Sigmoid colon (tissue), 7 donors: ENCODE measurements around the gene DUSP18. TPM values are rescaled to one million over a fixed set of nuclear protein-coding genes. Genes with fewer than 3 reads are reported as not detected.

Experiments used
- DNase-seq: peaks from one replicate; pipeline ENCODE4 v3.0.0-alpha.2; 2019
- H3K27ac ChIP-seq, 4 donors: fragments of 200-600 bp; sonication (generic); one replicate each; pipeline ENCODE4 v1.5.1; 2016 to 2019; ENCODE audit warnings: mild to moderate bottlenecking in 1 of 4
- H3K27me3 ChIP-seq, 3 donors: fragments of 200-600 bp; sonication (generic); one replicate each; pipeline ENCODE4 v1.5.1; 2019; ENCODE audit warnings: mild to moderate bottlenecking in 1 of 3
- H3K36me3 ChIP-seq, 4 donors: fragments of 200-600 bp; sonication (generic); one replicate each; pipeline ENCODE4 v1.5.1; 2016 to 2019
- H3K4me1 ChIP-seq, 4 donors: fragments of 200-600 bp; sonication (generic); one replicate each; pipeline ENCODE4 v1.5.1; 2017 to 2019
- H3K4me3 ChIP-seq, 4 donors: fragments of 200-600 bp; sonication (generic); one replicate each; pipeline ENCODE4 v1.5.1; 2017 to 2019; ENCODE audit warnings: mild to moderate bottlenecking in 2 of 4, moderate library complexity in 1 of 4
- H3K9me3 ChIP-seq, 4 donors: fragments of 200-600 bp in 3 of 4; sonication (generic) in 3 of 4; one replicate each; pipeline versions ENCODE4 v1.5.1 to v1.6.1; 2013 to 2019
- EP300 ChIP-seq, 4 donors: sonication (generic); formaldehyde crosslinking; IDR thresholded peaks; one replicate each; pipeline ENCODE4 v1.6.1; 2017; ENCODE audit warnings: antibody characterized with exemption in 4 of 4
- POLR2A ChIP-seq, 2 donors: fragments of 450-650 bp; IDR thresholded peaks; one replicate each; pipeline ENCODE4 v1.6.1; 2016; ENCODE audit warnings: antibody characterized with exemption in 2 of 2, mild to moderate bottlenecking in 2 of 2, moderate library complexity in 2 of 2
- POLR2AphosphoS5 ChIP-seq, 4 donors: sonication (generic); formaldehyde crosslinking; IDR thresholded peaks; one replicate each; pipeline ENCODE4 v1.6.1; 2017; ENCODE audit warnings: antibody characterized with exemption in 4 of 4
- WGBS, 2 donors: extraction: QIAGEN DNeasy Blood & Tissue Kit; methylation state at CpG; one replicate each; pipeline ENCODE4 v1.1.7; 2013; 5-methylcytosine and 5-hydroxymethylcytosine counted together
- intact Hi-C: fragments of 100-400 bp; cut with DNase I; formaldehyde crosslinking; loops from one replicate; pipeline ENCODE4 v1.15.1; 2023
- polyA plus RNA-seq, 3 donors: library from polyadenylated mRNA; stranded (reverse); fragments of 200-250 nt; gene quantifications; one replicate each; pipeline ENCODE4 v1.2.3, GENCODE V29; 2013
- total RNA-seq, 4 donors: library from RNA; depleted of rRNA; stranded (reverse); fragments of >200 nt; gene quantifications; one replicate each; pipeline ENCODE4 v1.1.0, GENCODE V29; 2016
- TF ChIP-seq, protein P1 (sequence below), 4 experiments: fragments of 450-650 bp in 3 of 4; fragments of 200-600 bp in 1 of 4; IDR thresholded peaks; one replicate each; pipeline ENCODE4 v1.5.1; 2016 to 2019; ENCODE audit warnings: antibody characterized with exemption in 4 of 4, mild to moderate bottlenecking in 3 of 4, moderate library complexity in 2 of 4
- donor health status: healthy with polysubstance abuse.
- donor health status: Bipolar disorder and iron deficiency.
- donor health status: healthy.

DUSP18 gene
- total and polyA plus RNA-seq, 7 donors: 2.4 to 8.3 (median 4.1) TPM

DNA sequence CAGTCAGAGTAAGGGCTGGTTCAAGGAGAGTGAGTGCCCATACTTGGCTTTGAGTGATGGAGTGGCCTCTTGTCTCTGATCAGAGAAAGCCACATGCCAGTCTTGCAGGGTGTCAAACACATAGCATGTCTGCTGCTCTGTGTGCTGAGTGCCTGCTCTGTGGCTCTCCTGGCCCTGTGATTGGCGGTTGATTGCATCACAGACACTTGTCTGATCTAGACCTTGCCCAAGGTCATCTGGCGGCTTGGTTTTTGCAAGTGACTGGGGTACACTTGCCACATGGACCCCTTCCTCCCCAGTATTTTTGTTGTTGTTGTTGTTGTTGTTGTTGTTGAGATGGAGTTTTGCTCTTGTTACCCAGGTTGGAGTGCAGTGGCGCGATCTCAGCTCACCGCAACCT, 37.3 kb upstream of the DUSP18 start:
- intact Hi-C loops: loop anchor here (2.0 kb wide), 1 partner anchor 24 kb away; no protein-coding TSS in a partner anchor
- no peak for DNase-seq
- TF ChIP-seq POLR2AphosphoS5 (IDR thresholded peaks at IDR 0.05) (no peak), POLR2A (IDR thresholded peaks at IDR 0.05) (no peak), EP300 (IDR thresholded peaks at IDR 0.05) (no peak)
- TF ChIP-seq, protein P1, sequence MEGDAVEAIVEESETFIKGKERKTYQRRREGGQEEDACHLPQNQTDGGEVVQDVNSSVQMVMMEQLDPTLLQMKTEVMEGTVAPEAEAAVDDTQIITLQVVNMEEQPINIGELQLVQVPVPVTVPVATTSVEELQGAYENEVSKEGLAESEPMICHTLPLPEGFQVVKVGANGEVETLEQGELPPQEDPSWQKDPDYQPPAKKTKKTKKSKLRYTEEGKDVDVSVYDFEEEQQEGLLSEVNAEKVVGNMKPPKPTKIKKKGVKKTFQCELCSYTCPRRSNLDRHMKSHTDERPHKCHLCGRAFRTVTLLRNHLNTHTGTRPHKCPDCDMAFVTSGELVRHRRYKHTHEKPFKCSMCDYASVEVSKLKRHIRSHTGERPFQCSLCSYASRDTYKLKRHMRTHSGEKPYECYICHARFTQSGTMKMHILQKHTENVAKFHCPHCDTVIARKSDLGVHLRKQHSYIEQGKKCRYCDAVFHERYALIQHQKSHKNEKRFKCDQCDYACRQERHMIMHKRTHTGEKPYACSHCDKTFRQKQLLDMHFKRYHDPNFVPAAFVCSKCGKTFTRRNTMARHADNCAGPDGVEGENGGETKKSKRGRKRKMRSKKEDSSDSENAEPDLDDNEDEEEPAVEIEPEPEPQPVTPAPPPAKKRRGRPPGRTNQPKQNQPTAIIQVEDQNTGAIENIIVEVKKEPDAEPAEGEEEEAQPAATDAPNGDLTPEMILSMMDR (IDR thresholded peaks at IDR 0.05): no peak

DNA sequence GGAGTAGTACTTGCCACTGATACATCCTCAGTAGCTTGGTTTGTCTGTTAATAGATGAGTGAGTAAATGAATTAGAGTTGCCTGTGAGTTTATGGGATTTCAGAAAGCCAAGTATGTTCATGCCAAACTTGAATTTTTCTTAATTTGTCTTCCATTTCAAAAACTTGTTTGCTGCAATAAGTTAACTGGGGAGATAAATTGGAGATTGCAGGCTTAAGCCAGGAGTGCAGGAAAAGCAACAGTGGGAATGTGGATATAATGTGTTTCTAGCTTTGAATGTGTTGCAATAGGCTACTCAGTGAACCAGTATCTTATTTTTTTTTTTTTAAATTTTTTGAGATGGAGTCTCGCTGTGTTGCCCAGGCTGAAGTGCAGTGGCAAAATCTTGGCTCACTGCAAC, 35.2 kb upstream of the DUSP18 start:
- H3K27ac ChIP-seq: no peak overlapping the region
- WGBS, 2 donors: 94 to 100% methylated on average over 1 of the region's 1 CpG
- H3K9me3 ChIP-seq: no peaks in the 10 kb centered on the region
- no peak overlapping the region for H3K4me3 ChIP-seq
- H3K36me3 ChIP-seq: no peaks in the 10 kb centered on the region
- TF ChIP-seq EP300 (IDR thresholded peaks at IDR 0.05) (no peak), POLR2AphosphoS5 (IDR thresholded peaks at IDR 0.05) (no peak), POLR2A (IDR thresholded peaks at IDR 0.05) (no peak)
- TF ChIP-seq, protein P1 (IDR thresholded peaks at IDR 0.05): no peak
- DNase-seq: no peak
- no peaks in the 10 kb centered on the region for H3K27me3 ChIP-seq
- intact Hi-C loops: no loop called here
- H3K4me1 ChIP-seq: no peaks in the 10 kb centered on the region

More for the DNA sequence above, 37.3 kb upstream of the DUSP18 start:
- Histone ChIP-seq H3K27ac (no peak overlapping the region), H3K36me3 (no peaks in the 10 kb centered on the region), H3K9me3 (no peaks in the 10 kb centered on the region), H3K4me1 (no peaks in the 10 kb centered on the region), H3K27me3 (no peaks in the 10 kb centered on the region), H3K4me3 (no peak overlapping the region)
- 95 to 99% methylated on average over 5 of the region's 5 CpGs for WGBS, 2 donors

DNA sequence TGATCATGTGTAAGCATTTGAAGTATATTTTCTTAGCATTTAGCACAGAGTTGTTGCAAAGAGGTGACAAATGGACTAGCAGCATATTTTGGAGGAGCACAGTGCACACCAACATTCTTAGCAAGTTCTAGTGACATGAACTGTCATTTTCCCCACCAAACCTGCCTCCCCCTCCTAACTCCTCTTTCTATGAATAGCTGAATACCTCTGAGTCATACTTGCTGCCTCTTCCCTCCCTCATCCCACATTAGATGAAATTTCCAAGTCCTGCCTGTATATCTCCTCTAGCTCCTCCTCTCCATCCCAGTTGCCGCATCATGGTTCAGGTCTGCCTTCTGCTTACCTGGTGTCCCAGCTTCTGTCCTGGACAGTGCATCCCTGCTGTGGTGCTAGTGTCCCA, 34.2 kb upstream of the DUSP18 start:
- H3K4me1 ChIP-seq: no peaks in the 10 kb centered on the region
- WGBS, 2 donors: 97 to 98% methylated on average over 1 of the region's 1 CpG
- no peak for DNase-seq
- no peaks in the 10 kb centered on the region for H3K36me3 ChIP-seq
- intact Hi-C loops: no loop called here
- H3K9me3 ChIP-seq: no peaks in the 10 kb centered on the region
- TF ChIP-seq POLR2A (IDR thresholded peaks at IDR 0.05) (no peak), EP300 (IDR thresholded peaks at IDR 0.05) (no peak), POLR2AphosphoS5 (IDR thresholded peaks at IDR 0.05) (no peak)
- TF ChIP-seq, protein P1 (IDR thresholded peaks at IDR 0.05): no peak
- H3K27ac ChIP-seq: no peak overlapping the region
- no peak overlapping the region for H3K4me3 ChIP-seq
- no peaks in the 10 kb centered on the region for H3K27me3 ChIP-seq

DNA sequence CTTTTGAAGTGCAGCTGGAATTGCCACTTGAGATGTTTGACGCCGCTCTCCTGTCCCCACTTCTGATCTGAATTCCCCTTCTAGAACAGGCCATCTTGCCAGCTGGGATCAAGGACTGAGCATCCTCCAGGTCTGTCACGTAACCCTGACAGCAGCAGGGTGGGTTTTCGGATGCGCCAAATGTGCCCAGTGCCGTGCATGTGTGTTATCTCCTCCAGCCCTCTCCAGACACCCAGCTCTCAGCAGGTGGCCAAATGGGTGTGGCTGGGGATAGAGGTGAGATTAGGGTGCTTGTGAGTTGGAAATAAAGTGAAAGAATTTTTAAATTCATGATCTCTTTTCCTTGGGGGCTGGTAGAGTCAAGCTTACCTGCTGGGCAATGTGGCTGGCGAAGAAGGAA, 30.3 kb upstream of the DUSP18 start:
- Histone ChIP-seq H3K27ac (no peak overlapping the region), H3K36me3 (no peaks in the 10 kb centered on the region), H3K27me3 (no peaks in the 10 kb centered on the region), H3K4me1 (peaks cover 0 to 14% (median 10%) of the 10 kb centered on the region in 4 donors), H3K4me3 (no peak overlapping the region), H3K9me3 (no peaks in the 10 kb centered on the region)
- intact Hi-C loops: no loop called here
- 87 to 93% methylated on average over 7 of the region's 7 CpGs for WGBS, 2 donors
- TF ChIP-seq, protein P1 (IDR thresholded peaks at IDR 0.05): no peak
- TF ChIP-seq POLR2A (IDR thresholded peaks at IDR 0.05) (no peak), POLR2AphosphoS5 (IDR thresholded peaks at IDR 0.05) (no peak), EP300 (IDR thresholded peaks at IDR 0.05) (no peak)
- peak; percentile 17 for DNase-seq
